ENCODE results near the gene FIZ1.

- TF ChIP-seq SUZ12 (IDR thresholded peaks at IDR 0.05) (no peak), FOXK2 (IDR thresholded peaks at IDR 0.05) (no peak)
Measured at GRCh38 chr19:55643003-55643886, 43.9 kb upstream of the FIZ1 start, which contains the start of gene ZNF581.

All from HEK293T (cell line).